Measurements from ENCODE around the gene ATF6B.

Gene ATF6B

GRCh38 chr6:32120573-32121059, 7.4 kb downstream of the ATF6B start:
- no peak overlapping the region for H2AFZ ChIP-seq (ENCODE audit: low read depth, low read length)
- WGBS: 95% methylated on average over 12 of the region's 12 CpGs
- no peak overlapping the region for H3K4me3 ChIP-seq (ENCODE audit: insufficient read depth in 1 of 2, low read depth in 1 of 2, low read length in 2 of 2)
- H3K14ac ChIP-seq (ENCODE audit: low read length in 2 of 2): no peak overlapping the region
- H3K27me3 ChIP-seq (ENCODE audit: control insufficient read depth in 1 of 2, insufficient read depth in 1 of 2, low read length in 2 of 2): no peaks in the 10 kb centered on the region
- H4K8ac ChIP-seq (ENCODE audit: low read length): no peak overlapping the region
- H2AK5ac ChIP-seq (ENCODE audit: low read length, severe bottlenecking): no peak overlapping the region
- H3K23ac ChIP-seq (ENCODE audit: low read length in 2 of 2): no peak overlapping the region
- H2BK12ac ChIP-seq (ENCODE audit: low read length in 2 of 2): no peak overlapping the region
- no peak for DNase-seq
- H4K91ac ChIP-seq (ENCODE audit: low read length): no peak overlapping the region
- no peak overlapping the region for H2BK5ac ChIP-seq (ENCODE audit: low read depth, low read length, poor library complexity, severe bottlenecking)
- no peak overlapping the region for H3K18ac ChIP-seq (ENCODE audit: low read depth in 1 of 2, low read length in 2 of 2)
- no peaks in the 10 kb centered on the region for H3K4me1 ChIP-seq (ENCODE audit: control insufficient read depth, insufficient read depth, low read depth, low read length)
- H2BK15ac ChIP-seq (ENCODE audit: low read depth, poor library complexity, severe bottlenecking): no peak overlapping the region
- H3K4ac ChIP-seq (ENCODE audit: low read depth in 1 of 2, low read length in 2 of 2): no peak overlapping the region
- no peak overlapping the region for H3K27ac ChIP-seq (ENCODE audit: low read length, poor library complexity, severe bottlenecking)
- H2BK120ac ChIP-seq (ENCODE audit: low read depth, low read length): peak overlapping the region; percentile 2
- no peak overlapping the region for H3K9ac ChIP-seq (ENCODE audit: low read length)
- peaks cover 20% of the 10 kb centered on the region for H3K79me1 ChIP-seq (replicated peaks; ENCODE audit: low read length, poor library complexity, severe bottlenecking)
- no peak overlapping the region for H3K4me2 ChIP-seq (ENCODE audit: low read length, poor library complexity, severe bottlenecking)
- H3K9me3 ChIP-seq (ENCODE audit: control insufficient read depth, low read length): no peaks in the 10 kb centered on the region
- H3K36me3 ChIP-seq (ENCODE audit: control insufficient read depth in 1 of 2, insufficient read depth in 2 of 2, low read depth in 1 of 2, low read length in 2 of 2): peaks cover 69 to 88% of the 10 kb centered on the region in 2 experiments

- peak; percentile 88 for DNase-seq
- peak overlapping the region in 1 of 2 experiments; percentile 17 for H3K4ac ChIP-seq (ENCODE audit: low read depth in 1 of 2, low read length in 2 of 2)
- H2BK5ac ChIP-seq (ENCODE audit: low read depth, low read length, poor library complexity, severe bottlenecking): no peak overlapping the region
- H3K4me1 ChIP-seq (ENCODE audit: control insufficient read depth, insufficient read depth, low read depth, low read length): peaks cover 6% of the 10 kb centered on the region
- WGBS: 27% methylated on average over 16 of the region's 17 CpGs
- no peak overlapping the region for H3K14ac ChIP-seq (ENCODE audit: low read length in 2 of 2)
- H3K18ac ChIP-seq (ENCODE audit: low read depth in 1 of 2, low read length in 2 of 2): no peak overlapping the region
- H3K4me3 ChIP-seq (ENCODE audit: insufficient read depth in 1 of 2, low read depth in 1 of 2, low read length in 2 of 2): peak overlapping the region in 1 of 2 experiments; percentile 30
- no peak overlapping the region for H2AFZ ChIP-seq (ENCODE audit: low read depth, low read length)
- no peak overlapping the region for H3K27ac ChIP-seq (ENCODE audit: low read length, poor library complexity, severe bottlenecking)
- H2BK120ac ChIP-seq (ENCODE audit: low read depth, low read length): no peak overlapping the region
- H4K91ac ChIP-seq (ENCODE audit: low read length): no peak overlapping the region
- no peak overlapping the region for H2AK5ac ChIP-seq (ENCODE audit: low read length, severe bottlenecking)
- H3K79me1 ChIP-seq (replicated peaks; ENCODE audit: low read length, poor library complexity, severe bottlenecking): peaks cover 14% of the 10 kb centered on the region
- peaks cover 72 to 76% of the 10 kb centered on the region in 2 experiments for H3K36me3 ChIP-seq (ENCODE audit: control insufficient read depth in 1 of 2, insufficient read depth in 2 of 2, low read depth in 1 of 2, low read length in 2 of 2)
- peak overlapping the region; percentile 68 for H3K9ac ChIP-seq (ENCODE audit: low read length)
- no peak overlapping the region for H3K23ac ChIP-seq (ENCODE audit: low read length in 2 of 2)
- no peaks in the 10 kb centered on the region for H3K9me3 ChIP-seq (ENCODE audit: control insufficient read depth, low read length)
- H3K4me2 ChIP-seq (ENCODE audit: low read length, poor library complexity, severe bottlenecking): no peak overlapping the region
- peak overlapping the region; percentile 56 for H2BK15ac ChIP-seq (ENCODE audit: low read depth, poor library complexity, severe bottlenecking)
- H3K27me3 ChIP-seq (ENCODE audit: control insufficient read depth in 1 of 2, insufficient read depth in 1 of 2, low read length in 2 of 2): no peaks in the 10 kb centered on the region
- H2BK12ac ChIP-seq (ENCODE audit: low read length in 2 of 2): peak overlapping the region in 1 of 2 experiments; percentile 66
- peak overlapping the region; percentile 21 for H4K8ac ChIP-seq (ENCODE audit: low read length)
These were observed 9.0 kb downstream of the ATF6B start for GRCh38 chr6:32118782-32119628.

- H2AK5ac ChIP-seq (ENCODE audit: low read length, severe bottlenecking): no peak overlapping the region
- no peak overlapping the region for H2BK15ac ChIP-seq (ENCODE audit: low read depth, poor library complexity, severe bottlenecking)
- H2BK5ac ChIP-seq (ENCODE audit: low read depth, low read length, poor library complexity, severe bottlenecking): no peak overlapping the region
- H3K23ac ChIP-seq (ENCODE audit: low read length in 2 of 2): no peak overlapping the region
- no peak overlapping the region for H3K27ac ChIP-seq (ENCODE audit: low read length, poor library complexity, severe bottlenecking)
- H3K4me2 ChIP-seq (ENCODE audit: low read length, poor library complexity, severe bottlenecking): no peak overlapping the region
- 91% methylated on average over 9 of the region's 9 CpGs for WGBS
- H3K9ac ChIP-seq (ENCODE audit: low read length): peak overlapping the region; percentile 88
- no peak overlapping the region for H3K4me3 ChIP-seq (ENCODE audit: insufficient read depth in 1 of 2, low read depth in 1 of 2, low read length in 2 of 2)
- H2BK120ac ChIP-seq (ENCODE audit: low read depth, low read length): no peak overlapping the region
- H3K4ac ChIP-seq (ENCODE audit: low read depth in 1 of 2, low read length in 2 of 2): no peak overlapping the region
- H2AFZ ChIP-seq (ENCODE audit: low read depth, low read length): no peak overlapping the region
- peak overlapping the region in 1 of 2 experiments; percentile 80 for H2BK12ac ChIP-seq (ENCODE audit: low read length in 2 of 2)
- no peak overlapping the region for H3K14ac ChIP-seq (ENCODE audit: low read length in 2 of 2)
- no peak for DNase-seq
- no peaks in the 10 kb centered on the region for H3K9me3 ChIP-seq (ENCODE audit: control insufficient read depth, low read length)
- no peak overlapping the region for H3K18ac ChIP-seq (ENCODE audit: low read depth in 1 of 2, low read length in 2 of 2)
- H3K4me1 ChIP-seq (ENCODE audit: control insufficient read depth, insufficient read depth, low read depth, low read length): peaks cover 7% of the 10 kb centered on the region
- no peaks in the 10 kb centered on the region for H3K27me3 ChIP-seq (ENCODE audit: control insufficient read depth in 1 of 2, insufficient read depth in 1 of 2, low read length in 2 of 2)
- no peak overlapping the region for H4K91ac ChIP-seq (ENCODE audit: low read length)
- peaks cover 62 to 68% of the 10 kb centered on the region in 2 experiments for H3K36me3 ChIP-seq (ENCODE audit: control insufficient read depth in 1 of 2, insufficient read depth in 2 of 2, low read depth in 1 of 2, low read length in 2 of 2)
- peaks cover 7% of the 10 kb centered on the region for H3K79me1 ChIP-seq (replicated peaks; ENCODE audit: low read length, poor library complexity, severe bottlenecking)
- no peak overlapping the region for H4K8ac ChIP-seq (ENCODE audit: low read length)
These were observed 10.6 kb downstream of the ATF6B start for GRCh38 chr6:32117461-32117860.

GRCh38 chr6:32116674-32117073, 11.4 kb downstream of the ATF6B start:
- Histone ChIP-seq H2AK5ac (ENCODE audit: low read length, severe bottlenecking) (no peak overlapping the region), H3K4ac (ENCODE audit: low read depth in 1 of 2, low read length in 2 of 2) (no peak overlapping the region), H3K4me3 (ENCODE audit: insufficient read depth in 1 of 2, low read depth in 1 of 2, low read length in 2 of 2) (peak overlapping the region in 1 of 2 experiments; percentile 23), H3K4me1 (ENCODE audit: control insufficient read depth, insufficient read depth, low read depth, low read length) (peaks cover 7% of the 10 kb centered on the region), H3K23ac (ENCODE audit: low read length in 2 of 2) (no peak overlapping the region), H3K79me1 (replicated peaks; ENCODE audit: low read length, poor library complexity, severe bottlenecking) (peaks cover 3% of the 10 kb centered on the region), H3K9ac (ENCODE audit: low read length) (peak overlapping the region; percentile 88), H3K36me3 (ENCODE audit: control insufficient read depth in 1 of 2, insufficient read depth in 2 of 2, low read depth in 1 of 2, low read length in 2 of 2) (peaks cover 55 to 62% of the 10 kb centered on the region in 2 experiments), H2BK15ac (ENCODE audit: low read depth, poor library complexity, severe bottlenecking) (no peak overlapping the region), H2BK120ac (ENCODE audit: low read depth, low read length) (peak overlapping the region; percentile 54), H4K91ac (ENCODE audit: low read length) (peak overlapping the region; percentile 83), H3K18ac (ENCODE audit: low read depth in 1 of 2, low read length in 2 of 2) (peak overlapping the region; percentile 31 to 46), H2BK5ac (ENCODE audit: low read depth, low read length, poor library complexity, severe bottlenecking) (no peak overlapping the region), H2AFZ (ENCODE audit: low read depth, low read length) (no peak overlapping the region), H3K4me2 (ENCODE audit: low read length, poor library complexity, severe bottlenecking) (no peak overlapping the region), H4K8ac (ENCODE audit: low read length) (no peak overlapping the region), H3K9me3 (ENCODE audit: control insufficient read depth, low read length) (no peaks in the 10 kb centered on the region), H3K27me3 (ENCODE audit: control insufficient read depth in 1 of 2, insufficient read depth in 1 of 2, low read length in 2 of 2) (no peaks in the 10 kb centered on the region), H3K14ac (ENCODE audit: low read length in 2 of 2) (no peak overlapping the region), H3K27ac (ENCODE audit: low read length, poor library complexity, severe bottlenecking) (no peak overlapping the region), H2BK12ac (ENCODE audit: low read length in 2 of 2) (peak overlapping the region in 1 of 2 experiments; percentile 89)
- WGBS: 90% methylated on average over 7 of the region's 7 CpGs
- peak; percentile 64 for DNase-seq
